OCI-LY3 (cell line): ENCODE measurements around the gene HOXA1.

Experiments
- EZH2phosphoT487 ChIP-seq: fragments of 200-600 bp; shearing (Covaris generic); IDR thresholded peaks from 2 replicates; pipeline ENCODE4 v1.6.1; 2018; ENCODE audit warnings: antibody characterized with exemption, mixed run types, low read depth
- TF ChIP-seq, protein P1 (sequence below): fragments of 200-600, 300-600 bp; sonication (generic); IDR thresholded peaks from 2 replicates; pipeline ENCODE4 v1.5.1; 2014; ENCODE audit warnings: antibody characterized with exemption, low read length, low read depth

DNA sequence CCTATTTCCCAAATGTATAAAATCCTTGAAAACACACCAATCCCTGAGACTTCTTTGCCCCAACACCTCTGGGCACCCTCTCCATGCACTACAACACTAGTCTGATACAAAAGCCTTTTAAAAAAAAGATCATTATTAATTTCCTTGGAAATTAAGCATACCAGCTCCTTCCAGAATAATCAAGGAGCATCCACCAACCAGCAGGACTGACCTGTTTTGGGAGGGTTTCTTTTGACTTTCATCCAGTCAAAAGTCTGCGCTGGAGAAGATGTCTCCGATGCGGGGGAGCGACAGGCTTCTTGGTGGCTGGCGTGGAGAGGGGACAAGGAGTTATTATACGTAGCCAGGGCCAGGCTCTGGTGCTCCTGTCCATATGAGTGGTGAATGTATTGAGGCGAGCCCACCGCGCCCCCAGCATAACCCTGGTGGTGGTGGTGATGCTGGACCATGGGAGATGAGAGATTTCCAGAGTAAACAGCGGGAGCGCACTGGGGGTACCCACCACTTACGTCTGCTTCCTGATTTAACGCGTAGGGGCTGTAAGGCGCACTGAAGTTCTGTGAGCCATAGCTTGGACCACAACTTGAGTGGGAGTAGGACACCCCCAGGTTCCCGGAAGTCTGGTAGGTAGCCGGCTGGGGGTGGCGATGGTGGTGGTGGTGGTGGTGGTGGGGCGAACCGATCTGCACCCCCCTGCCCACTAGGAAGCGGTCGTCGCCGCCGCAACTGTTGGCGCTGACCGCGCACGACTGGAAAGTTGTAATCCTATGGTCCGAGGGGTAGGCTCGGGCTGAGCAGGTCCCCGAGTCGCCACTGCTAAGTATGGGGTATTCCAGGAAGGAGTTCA, 527 bp downstream of the HOXA1 start:
- TF ChIP-seq, protein P1, sequence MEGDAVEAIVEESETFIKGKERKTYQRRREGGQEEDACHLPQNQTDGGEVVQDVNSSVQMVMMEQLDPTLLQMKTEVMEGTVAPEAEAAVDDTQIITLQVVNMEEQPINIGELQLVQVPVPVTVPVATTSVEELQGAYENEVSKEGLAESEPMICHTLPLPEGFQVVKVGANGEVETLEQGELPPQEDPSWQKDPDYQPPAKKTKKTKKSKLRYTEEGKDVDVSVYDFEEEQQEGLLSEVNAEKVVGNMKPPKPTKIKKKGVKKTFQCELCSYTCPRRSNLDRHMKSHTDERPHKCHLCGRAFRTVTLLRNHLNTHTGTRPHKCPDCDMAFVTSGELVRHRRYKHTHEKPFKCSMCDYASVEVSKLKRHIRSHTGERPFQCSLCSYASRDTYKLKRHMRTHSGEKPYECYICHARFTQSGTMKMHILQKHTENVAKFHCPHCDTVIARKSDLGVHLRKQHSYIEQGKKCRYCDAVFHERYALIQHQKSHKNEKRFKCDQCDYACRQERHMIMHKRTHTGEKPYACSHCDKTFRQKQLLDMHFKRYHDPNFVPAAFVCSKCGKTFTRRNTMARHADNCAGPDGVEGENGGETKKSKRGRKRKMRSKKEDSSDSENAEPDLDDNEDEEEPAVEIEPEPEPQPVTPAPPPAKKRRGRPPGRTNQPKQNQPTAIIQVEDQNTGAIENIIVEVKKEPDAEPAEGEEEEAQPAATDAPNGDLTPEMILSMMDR = no peak
- no peak for TF ChIP-seq EZH2phosphoT487
